IPS-NIHi7 (cell line): ENCODE measurements around the gene CREB5.
"Not testable (repeated sequence)": the region's sequence is repeated elsewhere in the genome, so short reads cannot be mapped to it uniquely, and the experiment has no call there.

Experiments
- DNase-seq: peaks from one replicate; pipeline ENCODE4 v3.0.0; 2012; ENCODE audit warnings: mixed read lengths; ENCODE audit errors: extremely low spot score

Gene CREB5

DNA sequence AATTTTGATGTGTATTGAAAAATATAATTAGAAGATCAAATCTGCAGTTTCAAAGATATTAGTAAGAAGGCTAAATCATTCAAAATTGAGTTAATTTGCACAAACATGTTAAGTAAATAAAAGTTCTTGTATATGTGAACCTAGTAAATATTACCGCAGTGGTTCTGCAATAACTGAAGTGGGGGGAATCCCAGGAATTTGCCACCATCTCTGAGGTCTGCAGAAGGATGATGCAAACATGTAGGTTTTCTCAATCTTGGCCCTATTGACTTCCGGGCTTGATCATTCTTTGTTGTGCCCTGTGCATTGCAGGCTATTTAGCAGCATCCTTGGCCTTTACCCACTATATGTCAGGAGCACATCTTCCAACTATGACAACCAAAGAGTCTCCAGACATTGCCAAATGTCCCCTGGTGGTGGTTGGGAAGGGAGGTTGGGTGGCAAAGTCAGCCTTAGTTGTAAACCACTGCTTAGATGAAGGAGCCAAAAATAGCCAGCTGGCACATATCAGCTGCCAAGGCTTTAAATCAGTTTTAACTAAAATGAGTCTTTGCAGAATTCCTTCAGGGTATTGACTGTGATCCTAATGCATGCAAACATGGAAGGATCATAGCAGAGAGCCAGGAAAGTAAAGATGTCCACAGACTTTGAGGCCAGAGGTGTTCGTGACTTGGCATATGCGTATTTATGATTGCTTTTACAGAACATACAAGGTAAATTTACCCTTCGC, 399.5 kb downstream of the CREB5 start:
- DNase-seq = no peak

DNA sequence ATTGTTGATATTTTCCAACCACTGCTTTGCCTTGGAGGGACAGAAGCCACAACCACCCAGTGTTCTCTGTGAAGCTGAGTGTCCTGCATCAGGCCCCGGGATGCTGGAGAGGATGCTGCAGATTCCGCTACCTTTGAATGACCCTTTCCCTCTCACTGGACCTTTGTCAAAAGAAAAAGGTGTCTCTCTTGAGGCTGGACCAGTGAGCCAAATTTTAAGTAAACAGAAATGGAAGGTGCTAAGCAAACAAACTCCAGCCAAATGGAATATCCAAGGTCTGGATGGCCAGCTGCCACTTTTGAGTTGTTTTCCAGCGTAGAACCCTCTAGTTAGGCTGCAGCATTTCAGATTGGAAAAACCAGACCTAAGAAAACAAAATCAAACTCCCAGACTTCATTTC, 400.3 kb downstream of the CREB5 start:
- DNase-seq = no peak

DNA sequence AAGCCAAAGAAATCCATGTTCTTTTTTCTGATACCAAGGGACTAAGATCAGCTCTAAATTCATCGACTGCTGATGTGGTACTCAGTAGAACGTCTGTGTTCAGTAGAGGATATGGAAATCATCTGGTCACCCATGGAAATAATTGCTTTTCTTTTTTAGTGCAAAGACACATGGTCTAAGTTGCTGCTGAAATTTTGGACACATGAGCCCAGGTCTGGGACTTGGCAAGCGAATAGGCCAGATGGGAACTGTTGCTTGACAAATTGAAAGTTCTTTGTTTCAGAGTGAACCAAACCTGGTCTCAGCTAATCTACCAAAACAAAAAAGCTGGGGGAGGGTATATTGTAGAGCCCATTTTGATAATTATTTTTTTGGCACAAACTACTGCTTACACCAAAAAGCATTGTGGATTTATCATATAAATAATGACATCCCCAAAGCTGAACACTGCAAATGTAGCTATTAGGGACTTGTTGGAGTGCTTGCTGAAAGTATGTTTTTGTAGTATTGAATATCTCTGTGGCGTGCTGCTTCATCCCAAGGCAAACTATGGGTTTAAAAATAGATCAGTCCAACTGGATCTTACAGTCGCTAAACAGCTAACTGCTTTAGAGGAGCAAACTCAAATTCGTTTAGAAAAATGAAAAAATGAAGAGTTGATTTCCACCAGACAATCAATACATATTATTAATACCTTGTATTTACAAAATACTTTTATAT, 401.1 kb downstream of the CREB5 start:
- DNase-seq = no peak

DNA sequence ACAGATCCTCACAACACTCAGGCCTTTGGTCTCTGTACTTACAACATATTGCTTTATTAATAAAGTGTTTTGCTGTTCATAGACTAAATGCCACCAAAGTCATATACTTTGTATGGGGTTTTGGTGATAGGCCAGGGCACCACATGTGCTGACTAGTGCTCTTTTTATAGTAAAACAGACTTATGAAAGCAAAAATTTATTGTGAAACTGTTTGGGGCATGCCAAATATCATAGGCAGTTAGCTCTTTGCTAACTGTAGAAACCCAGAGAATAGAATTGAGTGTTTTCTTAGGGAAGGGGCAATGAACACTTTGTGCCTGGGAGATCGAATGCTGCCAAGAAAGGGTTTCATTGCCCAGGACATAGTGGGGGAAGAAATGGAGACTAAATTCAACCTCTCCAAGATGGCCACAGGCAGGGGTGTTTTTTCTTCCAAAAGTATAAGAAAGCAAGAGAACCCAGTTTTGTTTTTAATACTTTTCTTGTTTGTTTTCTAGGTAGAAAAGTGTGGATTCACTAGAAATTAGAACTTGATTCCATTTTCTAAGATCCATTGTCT, 403.1 kb downstream of the CREB5 start:
- DNase-seq = no peak

DNA sequence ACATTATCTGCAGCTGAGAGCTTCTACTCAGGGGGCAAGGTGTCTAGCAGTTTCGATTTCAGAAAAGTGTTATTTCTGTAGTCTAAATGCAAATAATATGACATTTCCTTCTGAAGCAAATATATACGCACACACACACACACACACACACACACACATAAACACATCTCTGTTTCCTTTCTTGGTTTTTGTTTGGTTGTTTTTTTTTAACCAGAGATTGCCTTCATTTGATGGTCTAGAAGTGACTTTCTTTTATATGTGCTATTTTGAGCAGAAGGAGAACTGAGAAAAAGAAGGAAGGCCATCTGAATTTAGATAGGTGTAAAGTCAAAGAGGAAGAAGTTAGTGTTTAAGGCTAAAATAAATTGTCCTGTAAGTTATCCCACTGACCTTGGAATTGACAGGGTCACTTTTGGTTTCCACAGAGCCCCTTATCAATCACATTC, 403.6 kb downstream of the CREB5 start:
- no peak for DNase-seq

DNA sequence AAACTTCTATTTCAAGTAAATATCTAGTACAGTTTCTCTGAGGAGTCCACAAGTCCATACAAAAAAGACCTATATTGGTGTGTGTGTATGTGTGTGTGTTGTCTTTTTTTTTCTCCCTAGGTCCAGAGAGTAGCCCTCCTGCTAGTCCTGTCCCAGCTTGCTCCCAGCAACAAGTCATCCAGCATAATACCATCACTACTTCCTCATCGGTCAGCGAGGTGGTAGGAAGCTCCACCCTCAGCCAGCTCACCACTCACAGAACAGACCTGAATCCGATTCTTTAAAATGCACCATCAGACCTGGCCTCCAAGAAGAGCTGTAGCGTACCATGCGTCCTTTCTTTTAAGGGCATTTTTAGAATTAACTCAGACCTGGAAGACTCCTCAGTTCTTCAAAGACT, 406.7 kb downstream of the CREB5 start:
- no peak for DNase-seq

DNA sequence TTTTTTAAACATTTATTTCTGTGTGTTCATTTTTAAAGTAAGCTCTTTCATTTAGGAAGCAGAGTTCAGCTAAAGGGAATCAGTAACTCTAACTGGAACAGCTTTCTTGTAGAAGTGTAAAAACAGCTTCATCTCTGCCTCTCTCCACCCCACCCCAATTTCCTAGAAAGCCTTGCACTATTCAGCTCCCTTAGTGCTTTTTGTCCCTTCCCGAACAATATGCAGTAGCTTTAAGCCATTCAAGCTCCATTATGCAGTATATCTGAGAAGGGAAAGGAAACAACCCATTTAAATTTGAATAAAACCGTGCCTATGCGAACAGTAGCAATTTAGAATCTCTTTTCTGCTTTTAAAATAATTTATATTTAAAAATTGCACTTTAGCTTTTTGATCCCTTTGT, 411.3 kb downstream of the CREB5 start:
- DNase-seq = no peak

DNA sequence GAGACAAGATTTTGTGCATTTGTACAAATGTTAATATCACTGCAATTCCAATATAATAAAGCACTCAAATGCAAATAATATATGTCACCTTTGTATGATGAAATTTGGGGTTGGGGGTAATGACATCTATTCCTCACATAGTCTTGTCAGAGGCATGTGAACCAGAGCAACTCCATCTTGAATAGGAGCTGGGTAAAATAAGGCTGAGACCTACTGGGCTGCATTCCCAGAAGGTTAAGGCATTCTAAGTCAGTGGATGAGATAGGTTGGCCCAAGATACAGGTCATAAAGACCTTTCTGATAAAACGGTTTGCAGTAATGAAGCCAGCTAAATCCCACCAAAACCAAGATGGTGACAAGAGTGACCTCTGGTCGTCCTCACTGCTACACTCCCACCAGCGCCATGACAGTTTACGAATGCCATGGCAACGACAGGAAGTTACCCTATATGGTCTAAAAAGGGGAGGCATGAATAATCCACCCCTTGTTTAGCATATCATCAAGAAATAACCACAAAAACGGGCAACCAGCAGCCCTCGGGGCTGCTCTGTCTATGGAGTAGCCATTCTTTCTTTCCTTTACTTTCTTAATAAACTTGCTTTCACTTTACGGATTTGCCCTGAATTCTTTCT, 413.6 kb downstream of the CREB5 start:
- DNase-seq = not testable (repeated sequence)

DNA sequence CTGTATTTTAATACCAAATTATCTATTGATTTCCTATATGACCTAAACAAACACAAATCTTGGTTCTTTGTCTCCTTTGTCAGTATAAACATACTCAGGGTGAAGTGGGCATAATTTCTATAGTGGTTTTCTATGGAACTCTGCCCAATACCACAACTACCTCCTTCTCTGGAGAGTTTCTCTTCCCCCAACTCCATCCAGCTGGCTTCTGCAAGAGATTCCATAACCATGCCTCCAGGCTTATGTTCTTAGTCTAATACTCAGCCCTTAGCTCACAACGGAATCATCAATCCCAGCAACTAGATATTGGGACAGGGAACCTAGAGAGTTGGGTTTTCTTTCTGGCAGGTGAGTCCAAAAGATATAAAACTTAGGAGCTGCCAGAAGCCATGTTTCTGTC, 418.5 kb downstream of the CREB5 start:
- DNase-seq = no peak

DNA sequence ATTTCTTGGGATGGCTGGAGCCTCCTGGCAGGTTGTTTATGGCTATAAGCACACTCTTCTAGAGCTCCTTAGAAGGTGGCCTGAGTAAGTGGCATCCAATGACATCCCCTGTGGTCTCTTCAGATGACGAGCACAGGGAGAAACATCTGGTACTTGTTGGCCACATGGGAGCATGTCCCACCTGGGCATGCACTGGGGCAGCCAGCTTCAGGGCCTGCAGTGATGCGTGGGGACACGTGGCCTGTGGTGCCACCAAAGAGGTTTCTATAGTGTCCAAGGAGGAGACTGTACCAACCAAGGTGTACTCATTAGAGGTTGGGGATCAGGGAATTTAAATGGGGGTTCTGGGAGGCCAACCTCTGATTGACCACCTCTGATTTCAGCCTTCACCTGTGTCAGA, 420.4 kb downstream of the CREB5 start:
- DNase-seq = no peak

DNA sequence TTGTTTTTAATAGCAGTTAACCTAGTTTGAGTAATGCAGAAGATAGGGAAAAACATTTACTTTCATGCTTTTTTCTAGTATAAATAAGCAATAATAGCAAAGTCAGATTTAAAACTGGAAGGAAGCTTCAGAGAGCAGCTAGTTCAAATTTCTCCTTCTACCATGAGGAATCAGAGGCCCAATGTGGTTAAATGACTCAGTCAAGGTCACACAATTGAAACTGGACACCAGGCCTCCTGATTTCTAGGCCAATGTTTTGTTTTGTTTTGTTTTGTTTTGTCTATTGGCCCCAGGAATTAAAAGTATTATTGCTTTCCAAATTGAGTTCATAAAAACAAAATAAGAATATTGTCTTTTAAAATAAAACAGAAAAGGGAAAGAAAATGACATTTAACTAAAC, 423.5 kb downstream of the CREB5 start:
- no peak for DNase-seq

DNA sequence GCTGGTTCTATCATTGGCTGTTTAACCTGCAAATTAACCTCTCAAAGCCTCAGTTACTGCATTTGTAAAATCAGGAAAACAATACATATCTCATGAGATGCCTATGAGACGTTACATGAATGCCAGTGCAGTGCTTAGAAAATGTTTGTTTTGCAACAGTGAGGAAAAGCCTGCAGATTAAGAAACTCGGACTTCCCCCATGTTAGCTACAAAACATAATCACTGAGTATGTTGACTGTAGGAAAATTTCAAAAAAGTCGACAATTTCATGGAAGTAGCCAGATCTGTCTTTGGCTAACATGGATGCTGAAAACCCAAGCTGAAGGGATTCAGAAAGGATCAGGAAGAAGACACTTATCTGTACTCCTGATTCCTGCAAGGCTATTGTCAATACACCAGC, 424.4 kb downstream of the CREB5 start:
- no peak for DNase-seq

DNA sequence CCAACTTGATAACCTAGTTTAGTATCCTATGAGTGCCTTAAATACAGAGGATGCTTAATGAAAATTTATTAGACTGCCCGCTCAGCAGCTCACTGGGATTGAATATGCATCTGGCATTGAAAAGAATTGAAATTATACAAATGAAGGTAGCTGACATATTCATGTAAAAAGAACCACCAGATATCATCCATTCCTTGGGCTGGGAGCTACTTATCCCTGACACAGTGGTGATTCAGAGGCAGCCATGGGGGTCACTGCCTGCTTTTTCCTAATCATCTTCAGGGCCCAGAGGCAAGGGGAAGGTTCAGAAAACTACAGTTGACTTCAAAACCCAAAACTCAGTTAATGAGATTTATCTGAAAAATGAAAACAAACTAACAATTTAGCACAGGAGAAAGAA, 424.9 kb downstream of the CREB5 start:
- no peak for DNase-seq

DNA sequence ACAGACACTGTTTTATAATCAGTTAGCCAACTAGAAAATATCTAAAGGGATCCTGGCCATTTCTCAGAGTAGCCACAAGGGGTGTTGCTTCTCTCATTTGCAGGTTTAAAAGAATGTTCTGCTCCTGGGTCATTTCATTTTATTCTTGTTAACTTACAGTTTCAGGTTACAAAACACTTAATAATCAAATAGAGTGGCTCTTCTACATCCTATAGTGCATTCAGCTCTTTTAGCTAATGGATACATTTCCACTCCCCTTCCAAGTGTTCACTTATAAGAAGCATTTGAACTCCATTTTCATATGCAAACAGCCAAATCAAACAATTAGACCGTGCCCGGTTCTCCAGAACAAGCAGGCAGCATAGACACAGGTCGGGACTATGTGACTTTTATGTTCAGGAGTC, 428.3 kb downstream of the CREB5 start:
- DNase-seq = peak; percentile 37

DNA sequence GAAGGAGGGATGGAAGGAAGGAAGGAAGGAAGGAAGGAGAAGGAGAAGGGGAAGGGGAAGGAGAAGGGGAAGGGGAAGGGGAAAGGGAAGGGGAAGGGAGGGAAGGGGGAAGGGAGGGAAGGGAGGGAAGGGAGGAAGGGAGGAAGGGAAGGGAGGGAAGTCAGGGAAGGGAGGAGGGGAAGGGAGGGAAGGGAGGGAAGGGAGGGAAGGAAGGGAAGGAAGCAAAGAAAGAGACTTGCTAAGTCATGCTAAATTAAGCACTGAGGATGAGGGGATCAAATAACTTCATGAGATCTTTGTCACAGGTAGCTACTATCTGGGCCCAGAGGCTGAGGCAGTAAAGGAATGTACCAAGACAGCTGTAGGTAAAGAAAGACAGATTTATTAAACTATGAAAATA, 429.4 kb downstream of the CREB5 start:
- no peak for DNase-seq

DNA sequence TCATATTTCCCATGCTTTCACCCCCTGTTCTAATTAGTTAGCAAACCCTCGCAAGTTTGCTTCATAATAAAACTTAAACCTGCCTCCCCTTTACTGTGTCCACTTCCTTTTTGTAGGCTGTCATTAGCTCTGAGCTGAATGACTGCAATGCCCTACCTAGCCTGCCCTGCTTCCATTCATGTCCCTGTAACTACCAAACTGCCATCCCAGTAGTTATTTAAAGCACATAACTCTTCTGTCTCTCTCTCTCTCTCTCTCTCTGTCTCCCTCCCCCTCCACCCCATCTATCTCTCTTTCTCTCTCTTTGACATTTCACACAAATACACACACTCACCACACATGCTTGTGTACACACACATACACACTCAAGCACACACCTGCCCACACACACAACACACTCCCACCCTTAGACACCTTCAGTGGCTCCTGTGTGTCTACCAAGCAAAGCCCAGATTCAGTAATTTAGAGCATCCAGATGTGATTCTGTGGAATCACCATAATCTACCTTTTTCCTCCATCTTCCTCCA, 430.5 kb downstream of the CREB5 start:
- no peak for DNase-seq

DNA sequence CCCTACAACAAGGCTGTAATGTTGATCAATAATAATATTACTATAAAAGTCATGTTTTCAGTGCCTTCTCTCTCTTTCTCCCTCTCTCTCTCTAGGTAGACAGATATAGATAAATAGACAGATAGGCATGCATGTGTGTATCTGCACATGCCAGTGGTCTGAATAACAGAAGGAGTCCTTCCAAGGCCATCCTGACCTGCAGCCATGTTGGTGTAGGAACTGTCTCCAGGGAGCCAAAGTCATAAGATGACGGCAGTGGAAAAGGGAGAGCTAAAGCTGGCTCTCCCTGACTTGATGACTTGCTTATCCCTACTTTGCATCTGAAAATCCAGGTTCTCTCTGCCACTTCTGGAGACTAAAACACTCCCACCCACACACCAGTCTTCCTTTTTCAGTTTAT, 432.8 kb downstream of the CREB5 start:
- DNase-seq = no peak

DNA sequence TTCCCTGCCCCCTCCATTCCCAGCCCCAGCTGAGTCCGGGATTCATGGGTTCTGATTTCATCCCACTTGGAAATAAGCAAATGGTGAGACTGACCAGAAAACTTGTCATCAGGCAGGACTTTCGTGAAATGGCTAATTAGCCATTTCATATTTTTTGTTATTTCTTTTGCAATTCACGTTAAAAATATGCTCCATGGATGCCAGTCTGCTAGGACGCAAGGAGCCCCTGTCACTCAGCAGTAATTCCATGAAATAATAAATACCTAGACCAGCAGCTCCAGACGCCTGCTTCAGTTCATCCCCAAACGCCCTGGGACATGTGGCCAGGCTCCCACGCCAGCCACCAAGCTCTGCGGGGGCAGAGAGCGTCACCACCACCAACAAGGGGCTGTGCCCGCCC, 434.9 kb downstream of the CREB5 start:
- no peak for DNase-seq

DNA sequence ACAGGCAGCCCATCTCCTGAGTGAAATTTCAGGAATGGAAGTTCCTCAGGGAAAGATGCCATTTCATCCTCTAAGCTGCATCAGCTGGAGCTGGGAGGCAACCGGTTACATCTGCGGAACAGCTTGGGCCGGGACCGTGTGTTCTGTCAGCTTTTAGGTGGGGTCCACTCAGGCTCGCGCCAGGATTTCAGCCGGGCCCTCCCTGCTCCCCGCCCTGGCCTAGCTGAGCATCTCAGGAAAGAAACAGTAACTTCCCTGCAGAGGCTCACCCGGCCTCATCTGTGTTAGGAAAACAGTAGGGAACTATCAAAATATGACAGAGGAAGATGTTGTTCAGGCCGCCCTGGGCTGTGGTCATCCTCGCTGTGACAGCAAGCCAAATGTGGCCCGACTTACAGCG, 435.4 kb downstream of the CREB5 start:
- no peak for DNase-seq

DNA sequence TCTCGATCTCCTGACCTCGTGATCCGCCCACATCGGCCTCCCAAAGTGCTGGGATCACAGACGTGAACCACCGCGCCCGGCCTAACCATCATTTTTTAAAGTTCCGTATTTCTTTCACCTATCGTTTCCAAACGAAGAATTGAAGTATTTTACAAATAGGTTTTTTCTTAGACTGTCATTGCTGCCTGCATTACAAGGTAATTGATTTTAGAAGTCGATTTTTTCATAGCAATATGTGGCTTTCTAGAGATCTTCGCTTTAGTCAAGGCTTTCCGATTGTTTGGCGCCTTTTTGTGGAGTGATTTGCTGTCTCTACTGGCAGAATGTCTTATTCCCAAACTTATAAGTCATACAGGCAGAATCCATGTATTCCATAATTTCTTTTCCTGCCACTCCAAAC, 436.6 kb downstream of the CREB5 start:
- no peak for DNase-seq

DNA sequence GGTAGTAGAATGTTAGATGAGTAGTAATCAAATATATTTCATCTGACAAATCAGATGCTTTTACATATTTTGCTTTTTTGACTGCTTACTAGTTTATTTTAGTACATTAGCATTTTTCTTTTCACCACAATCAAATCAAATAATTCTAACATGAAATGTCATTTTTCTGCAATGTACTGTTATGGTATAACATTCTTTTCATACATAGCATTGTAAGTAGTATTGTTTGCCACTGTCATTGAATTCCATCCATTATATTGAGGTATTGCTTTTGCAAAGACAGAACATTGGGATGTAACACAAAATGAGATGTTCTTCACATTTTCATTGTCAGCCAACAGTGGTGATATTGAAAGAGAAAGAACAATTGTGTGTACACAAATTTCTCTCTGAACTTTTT, 438.4 kb downstream of the CREB5 start:
- DNase-seq = no peak

DNA sequence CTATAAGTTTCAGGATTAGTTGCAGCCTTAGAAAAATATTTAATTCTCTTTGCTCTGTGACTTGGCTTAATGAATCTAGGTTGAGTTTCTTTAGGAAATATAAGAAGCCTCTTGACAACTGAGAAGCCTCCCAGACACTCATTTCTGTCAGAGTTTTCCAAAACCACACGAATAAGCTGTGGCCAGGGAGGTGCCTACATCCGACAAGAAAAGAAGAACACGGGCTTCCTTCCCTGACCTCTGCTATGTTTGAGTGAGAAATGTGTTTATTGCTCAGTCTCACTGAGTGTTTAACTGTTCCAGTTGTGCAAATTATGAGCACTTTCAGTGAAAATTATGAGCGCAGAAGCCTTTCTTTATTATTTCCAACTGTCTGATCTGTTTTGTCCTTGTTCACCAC, 440.8 kb downstream of the CREB5 start:
- no peak for DNase-seq
